DND-41 (cell line): ENCODE measurements around the gene PFDN2.

ENCODE experiments used
- EZH2 ChIP-seq: IDR thresholded peaks from 3 replicates; pipeline ENCODE4 v1.6.1; 2012; ENCODE audit warnings: borderline replicate concordance, low read depth, mild to moderate bottlenecking, moderate library complexity, low read length, inconsistent platforms; ENCODE audit not compliant: severe bottlenecking
- TF ChIP-seq, protein P1 (sequence below): IDR thresholded peaks from 2 replicates; pipeline ENCODE4 v1.5.1; 2012; ENCODE audit warnings: borderline replicate concordance, low read length, moderate library complexity, mild to moderate bottlenecking; ENCODE audit not compliant: poor library complexity, severe bottlenecking; ENCODE audit errors: extremely low read depth

DNA sequence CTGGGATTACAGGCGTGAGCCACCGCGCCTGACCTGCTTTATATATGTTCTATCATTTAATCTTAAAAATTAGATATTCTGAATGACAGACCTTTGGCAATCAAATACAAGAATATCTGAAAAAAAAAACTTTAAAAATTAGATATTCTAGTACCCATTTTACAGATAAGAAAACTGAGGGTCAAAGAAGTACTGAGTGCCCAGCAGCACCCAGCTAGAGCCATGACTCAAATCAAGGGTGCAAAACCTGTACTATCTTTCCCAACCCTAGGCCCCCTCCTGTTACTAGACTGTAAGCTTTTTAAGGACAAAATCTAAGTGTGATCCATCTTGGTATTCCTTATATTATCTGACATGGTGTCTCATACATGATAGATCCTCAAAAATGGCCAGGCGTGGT, 56.4 kb downstream of the PFDN2 start:
- TF ChIP-seq, protein P1, sequence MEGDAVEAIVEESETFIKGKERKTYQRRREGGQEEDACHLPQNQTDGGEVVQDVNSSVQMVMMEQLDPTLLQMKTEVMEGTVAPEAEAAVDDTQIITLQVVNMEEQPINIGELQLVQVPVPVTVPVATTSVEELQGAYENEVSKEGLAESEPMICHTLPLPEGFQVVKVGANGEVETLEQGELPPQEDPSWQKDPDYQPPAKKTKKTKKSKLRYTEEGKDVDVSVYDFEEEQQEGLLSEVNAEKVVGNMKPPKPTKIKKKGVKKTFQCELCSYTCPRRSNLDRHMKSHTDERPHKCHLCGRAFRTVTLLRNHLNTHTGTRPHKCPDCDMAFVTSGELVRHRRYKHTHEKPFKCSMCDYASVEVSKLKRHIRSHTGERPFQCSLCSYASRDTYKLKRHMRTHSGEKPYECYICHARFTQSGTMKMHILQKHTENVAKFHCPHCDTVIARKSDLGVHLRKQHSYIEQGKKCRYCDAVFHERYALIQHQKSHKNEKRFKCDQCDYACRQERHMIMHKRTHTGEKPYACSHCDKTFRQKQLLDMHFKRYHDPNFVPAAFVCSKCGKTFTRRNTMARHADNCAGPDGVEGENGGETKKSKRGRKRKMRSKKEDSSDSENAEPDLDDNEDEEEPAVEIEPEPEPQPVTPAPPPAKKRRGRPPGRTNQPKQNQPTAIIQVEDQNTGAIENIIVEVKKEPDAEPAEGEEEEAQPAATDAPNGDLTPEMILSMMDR = no peak
- TF ChIP-seq EZH2 = no peak
